ENCODE measurements around the gene GTF3C2. TPM values are rescaled to one million over a fixed set of nuclear protein-coding genes. Genes with fewer than 3 reads are reported as not detected.
A peak's percentile ranks its signal among the peaks of the same experiment; 100 is the strongest.
"Not testable (repeated sequence)": the region's sequence is repeated elsewhere in the genome, so short reads cannot be mapped to it uniquely, and the experiment has no call there.

Gene GTF3C2
- total and polyA plus RNA-seq, 5 experiments from 2014 or later, result 26.2 to 105 (median 46.1) TPM

DNA sequence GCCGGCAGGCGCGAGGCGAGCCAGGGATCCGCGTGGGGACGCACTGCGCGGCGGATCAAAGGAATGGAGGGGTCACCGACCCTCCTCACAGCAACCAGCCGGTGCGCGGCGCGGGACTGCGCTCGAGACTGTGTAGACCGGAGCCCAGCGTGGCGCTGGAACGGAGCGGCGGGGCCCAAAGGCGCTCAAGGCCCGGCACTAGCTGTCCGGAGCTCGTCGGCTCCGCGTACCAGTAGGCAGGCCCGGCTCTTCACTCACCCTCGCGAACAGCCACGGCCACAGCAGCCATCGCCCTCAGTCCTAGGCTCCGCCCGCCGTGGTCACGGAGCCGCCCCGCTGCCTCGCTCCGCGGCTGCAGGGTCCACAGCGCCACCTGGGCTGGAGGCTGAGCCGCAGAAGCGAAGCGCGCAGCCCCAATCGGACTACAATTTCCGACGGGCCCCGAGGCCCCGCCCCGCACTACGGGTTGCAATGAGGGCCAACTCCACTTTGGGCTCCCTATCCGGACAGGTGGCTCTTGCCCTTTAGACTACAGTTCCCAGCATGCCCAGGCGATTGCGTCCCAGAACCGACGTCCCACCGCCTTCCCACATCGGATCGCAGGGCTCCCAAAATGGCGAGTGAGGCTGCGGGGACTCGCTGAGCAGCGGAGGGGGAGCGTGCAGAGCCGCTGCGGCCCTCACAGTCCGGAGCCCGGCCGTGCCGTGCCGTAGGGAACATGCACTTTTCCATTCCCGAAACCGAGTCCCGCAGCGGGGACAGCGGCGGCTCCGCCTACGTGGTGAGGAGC, 13.7 kb upstream of the GTF3C2 start, which contains the start of the genes EIF2B4 and SNX17:
Gene EIF2B4 (minus strand): TSS at position 313 of the 790 bp plus-strand sequence. CDS start 24 bp downstream, at position 289.
Gene SNX17 (plus strand): TSS at position 591 of the 790 bp plus-strand sequence. CDS start 128 bp downstream, at position 719.
- H3K9me3 Mint-ChIP-seq, result no peaks in the 10 kb centered on the region
- H3K27me3 Mint-ChIP-seq, result no peaks in the 10 kb centered on the region
- POLR2A ChIA-PET, result interaction anchor here (0.9 to 5.6 kb wide), 12 partner anchors 10 to 299 kb away, joined by 3 to 71 read pairs (median 6); partner anchors contain the start of genes GTF3C2, KHK, MPV17 and NRBP1
- H3K27ac Mint-ChIP-seq, result peak within 1 kb of the TSS; percentile 92 to 99 (median 97)
- ATAC-seq (peak; percentile 91 to 93), DNase-seq (peak; percentile 96 to 99 (median 99))
- peak within 1 kb of the TSS; percentile 84 to 100 (median 96) for H3K4me3 Mint-ChIP-seq
- peaks cover 4 to 64% (median 18%) of the 10 kb centered on the region in 3 donors for H3K36me3 Mint-ChIP-seq
- H3K4me1 Mint-ChIP-seq, result peaks cover 26 to 43% (median 42%) of the 10 kb centered on the region in 4 donors

DNA sequence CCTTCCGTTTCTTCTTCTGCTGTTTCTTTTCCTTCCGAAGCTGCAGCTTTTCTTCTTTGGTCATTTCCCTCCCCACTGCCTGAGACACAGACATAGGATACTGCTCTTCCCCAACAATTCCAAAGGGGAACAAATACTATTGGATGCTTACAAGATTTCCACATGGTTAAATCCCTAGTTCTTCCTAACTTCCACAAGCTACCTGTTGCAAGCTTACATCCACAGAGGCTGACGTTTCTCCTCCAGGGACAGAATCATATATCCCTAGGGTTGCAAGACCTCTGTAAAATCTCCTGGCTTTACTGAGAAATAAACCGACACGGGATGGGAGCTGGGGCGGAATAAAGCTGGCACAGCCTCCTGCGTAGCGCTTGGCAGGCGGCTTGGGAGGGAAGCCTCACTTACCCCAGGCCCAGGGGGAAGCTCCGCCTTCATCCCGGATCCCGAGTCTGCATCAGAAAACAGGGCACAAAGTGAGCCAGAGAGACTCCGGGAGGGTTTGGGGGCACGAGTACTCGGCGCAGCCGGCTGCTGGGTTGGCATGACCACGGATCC, 13.0 kb upstream of the GTF3C2 start:
- H3K9me3 Mint-ChIP-seq, result no peaks in the 10 kb centered on the region
- H3K27ac Mint-ChIP-seq, result peak overlapping the region; percentile 89 to 99 (median 97)
- DNase-seq, result no peak
- no peaks in the 10 kb centered on the region for H3K27me3 Mint-ChIP-seq
- peak overlapping the region; percentile 84 to 100 (median 96) for H3K4me3 Mint-ChIP-seq
- peaks cover 4 to 60% (median 14%) of the 10 kb centered on the region in 3 donors for H3K36me3 Mint-ChIP-seq
- no peak for ATAC-seq
- H3K4me1 Mint-ChIP-seq, result peaks cover 25 to 43% (median 42%) of the 10 kb centered on the region in 4 donors
- POLR2A ChIA-PET, result interaction anchor here (1.1 to 5.6 kb wide), 9 partner anchors 11 to 298 kb away, joined by 3 to 71 read pairs (median 7); partner anchors contain the start of genes GTF3C2, MPV17, NRBP1 and OST4

DNA sequence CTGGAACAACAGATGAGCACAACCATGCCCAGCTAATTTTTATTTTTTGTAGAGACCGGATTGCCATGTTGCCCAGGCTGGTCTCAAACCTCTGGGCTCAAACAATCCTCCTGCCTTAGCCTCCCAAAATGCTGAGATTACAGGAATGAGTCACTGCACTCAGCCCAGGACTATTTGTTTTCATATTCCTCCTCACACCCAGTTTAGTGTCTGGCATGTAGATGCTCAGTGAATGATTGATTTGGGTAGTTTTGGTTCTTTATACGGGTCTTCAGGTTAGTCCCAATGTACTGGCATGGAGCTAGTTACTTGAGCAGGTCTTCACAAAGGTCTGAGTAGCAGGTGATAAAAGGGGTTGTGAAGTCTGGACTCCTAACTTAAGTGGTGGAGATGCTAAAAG, 7.4 kb upstream of the GTF3C2 start:
- Mint-ChIP-seq H3K27me3 (no peaks in the 10 kb centered on the region), H3K9me3 (no peaks in the 10 kb centered on the region), H3K27ac (peak overlapping the region in 1 of 10 donors; percentile 43), H3K36me3 (peaks cover 0 to 46% (median 8%) of the 10 kb centered on the region in 3 donors), H3K4me3 (no peak overlapping the region), H3K4me1 (peaks cover 3 to 10% (median 5%) of the 10 kb centered on the region in 4 donors)
- DNase-seq (no peak), ATAC-seq (no peak)
- POLR2A ChIA-PET, result interaction anchor here (1.2 kb wide), 1 partner anchor 46 kb away, joined by 5 read pairs; the partner anchor contains the start of gene PPM1G

DNA sequence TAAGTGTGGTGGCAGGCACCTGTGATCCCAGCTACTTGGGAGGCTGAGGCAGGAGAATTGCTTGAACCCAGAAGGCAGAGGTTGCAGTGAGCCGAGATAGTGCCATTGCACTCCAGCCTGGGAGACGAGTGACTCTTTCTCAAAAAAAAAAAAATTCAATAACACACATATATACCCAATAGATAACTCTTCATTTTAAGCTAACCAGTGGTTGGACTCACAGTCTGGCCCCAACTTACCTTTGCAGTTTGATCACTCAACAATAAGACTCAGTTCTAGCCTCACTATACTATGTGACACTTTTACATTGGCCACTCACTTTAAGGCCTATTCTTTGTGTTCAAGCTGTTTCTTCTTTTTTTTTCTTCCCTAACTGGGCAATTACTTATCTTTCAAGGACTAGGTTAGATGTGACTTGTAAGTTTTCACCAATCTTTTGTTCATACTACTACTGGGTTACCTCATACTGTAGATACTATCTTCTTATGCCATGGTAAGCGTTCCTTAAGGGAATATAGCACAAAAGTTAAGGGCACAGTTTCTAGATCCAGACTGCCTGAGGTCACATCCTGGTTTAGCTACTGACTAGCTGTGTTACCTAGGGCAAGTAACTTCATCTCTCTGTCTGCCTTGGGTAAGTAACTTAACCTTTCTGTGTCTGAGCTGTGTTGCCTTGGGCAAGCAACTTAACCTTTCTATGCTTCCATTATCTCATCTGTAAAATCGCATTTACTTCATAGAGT, 6.3 kb upstream of the GTF3C2 start:
- no peak overlapping the region for H3K4me3 Mint-ChIP-seq
- H3K9me3 Mint-ChIP-seq, result no peaks in the 10 kb centered on the region
- ATAC-seq (no peak), DNase-seq (no peak)
- peaks cover 4 to 10% (median 9%) of the 10 kb centered on the region in 4 donors for H3K4me1 Mint-ChIP-seq
- H3K27me3 Mint-ChIP-seq, result no peaks in the 10 kb centered on the region
- H3K27ac Mint-ChIP-seq, result peak overlapping the region in 5 of 10 donors; percentile 5 to 79 (median 44)
- POLR2A ChIA-PET, result interaction anchor here (0.7 to 1.1 kb wide), 2 partner anchors 23 to 40 kb away, joined by 3 to 4 read pairs; partner anchors contain the start of gene MPV17
- peaks cover 0 to 38% (median 10%) of the 10 kb centered on the region in 3 donors for H3K36me3 Mint-ChIP-seq

DNA sequence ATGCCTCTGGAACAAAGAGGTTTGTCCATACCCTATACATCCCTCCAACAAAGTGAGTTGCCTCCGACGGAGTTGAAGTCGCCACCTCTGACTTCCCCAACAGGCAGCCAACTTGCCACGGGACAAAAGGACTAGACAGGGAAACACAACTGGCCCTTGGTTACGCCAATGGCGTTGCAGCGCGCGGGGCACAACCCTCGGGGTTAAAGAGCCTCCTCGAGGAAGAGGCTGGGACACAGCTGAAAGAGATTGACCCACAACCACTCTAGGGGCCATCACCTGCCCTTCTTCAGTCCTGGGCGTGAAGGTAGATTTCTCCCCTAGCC, 545 bp downstream of the GTF3C2 start:
- Mint-ChIP-seq H3K36me3 (peaks cover 0 to 2% (median 2%) of the 10 kb centered on the region in 3 donors), H3K4me3 (peak overlapping the region; percentile 96 to 100 (median 98)), H3K4me1 (peaks cover 21 to 68% (median 56%) of the 10 kb centered on the region in 4 donors), H3K9me3 (no peaks in the 10 kb centered on the region), H3K27me3 (no peaks in the 10 kb centered on the region), H3K27ac (peak overlapping the region; percentile 97 to 100 (median 99))
- ATAC-seq (peak; percentile 21 to 23), DNase-seq (peak in 2 of 10 donors; percentile 26 to 43)
- POLR2A ChIA-PET, result interaction anchor here (0.5 to 2.4 kb wide), 9 partner anchors 14 to 1052 kb away, joined by 3 to 55 read pairs (median 5); partner anchors contain the start of genes EIF2B4, MPV17, NRBP1 and PPM1G

DNA sequence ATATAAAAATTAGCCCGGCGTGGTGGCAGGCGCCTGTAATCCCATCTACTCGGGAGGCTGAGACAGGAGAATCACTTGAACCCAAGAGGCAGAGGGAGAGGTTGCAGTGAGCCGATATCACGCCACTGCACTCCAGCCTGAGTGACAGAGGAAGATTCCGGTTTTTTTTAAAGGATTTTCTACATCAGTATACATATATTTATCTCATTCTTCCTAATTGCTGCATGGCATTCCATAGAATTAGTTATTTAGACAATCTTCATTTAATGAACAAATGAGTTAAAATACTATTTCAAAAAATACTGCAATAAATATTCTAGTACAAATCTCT, 2.0 kb downstream of the GTF3C2 start:
- DNase-seq (no peak), ATAC-seq (no peak)
- H3K27ac Mint-ChIP-seq, result peak overlapping the region in 3 of 10 donors; percentile 27 to 60 (median 55)
- peak overlapping the region in 9 of 10 donors; percentile 28 to 99 (median 64) for H3K4me3 Mint-ChIP-seq
- H3K4me1 Mint-ChIP-seq, result peaks cover 21 to 78% (median 65%) of the 10 kb centered on the region in 4 donors
- H3K36me3 Mint-ChIP-seq, result peaks cover 0 to 7% (median 2%) of the 10 kb centered on the region in 3 donors
- H3K9me3 Mint-ChIP-seq, result no peaks in the 10 kb centered on the region
- POLR2A ChIA-PET, result interaction anchor here (0.6 to 1.8 kb wide), 3 partner anchors 15 to 228 kb away, joined by 5 to 6 read pairs (median 6); no protein-coding TSS in a partner anchor
- H3K27me3 Mint-ChIP-seq, result no peaks in the 10 kb centered on the region

DNA sequence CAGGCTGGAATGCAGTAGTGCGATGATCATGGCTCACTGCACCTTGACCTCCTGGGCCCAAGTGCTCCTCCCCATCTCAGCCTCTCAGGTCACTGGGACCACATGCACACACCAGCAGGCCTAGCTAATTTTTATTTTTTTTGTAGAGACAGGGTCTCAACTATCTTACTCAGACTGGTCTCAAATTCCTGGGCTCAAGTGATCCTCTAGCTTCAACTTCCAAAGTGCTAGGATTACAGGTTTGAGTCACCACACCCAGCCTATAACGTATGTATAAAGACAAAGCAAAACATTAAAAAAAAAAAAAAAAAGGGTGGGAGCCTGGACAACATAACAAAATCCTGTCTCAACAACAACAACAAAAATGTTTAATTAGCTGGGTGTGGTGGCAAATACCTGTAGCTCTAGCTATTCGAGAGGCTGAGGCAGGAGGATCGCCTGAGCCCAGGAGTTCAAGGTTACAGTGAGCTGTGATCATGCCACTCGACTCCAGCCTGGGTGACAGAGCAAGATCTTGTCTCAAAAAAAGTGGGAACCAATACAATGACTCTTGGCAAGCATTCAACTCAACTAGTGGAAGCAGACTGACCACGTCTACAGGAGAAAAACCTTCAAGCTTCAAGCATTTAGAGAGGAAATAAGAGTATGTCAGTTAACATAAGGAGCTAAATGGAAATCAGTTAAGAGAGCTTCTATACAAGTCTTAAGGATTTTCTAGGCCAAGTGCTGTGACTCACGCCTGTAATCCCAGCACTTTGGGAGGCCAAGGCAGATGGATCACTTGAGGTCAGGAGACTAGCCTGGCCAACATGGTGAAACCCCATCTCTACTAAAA, 2.6 kb downstream of the GTF3C2 start:
- POLR2A ChIA-PET, result interaction anchor here (0.6 to 1.8 kb wide), 5 partner anchors 10 to 227 kb away, joined by 3 to 6 read pairs (median 5); no protein-coding TSS in a partner anchor
- Mint-ChIP-seq H3K4me1 (peaks cover 23 to 81% (median 69%) of the 10 kb centered on the region in 4 donors), H3K4me3 (peak overlapping the region in 8 of 10 donors; percentile 33 to 69 (median 55)), H3K9me3 (no peaks in the 10 kb centered on the region), H3K36me3 (peaks cover 0 to 11% (median 2%) of the 10 kb centered on the region in 3 donors), H3K27me3 (no peaks in the 10 kb centered on the region), H3K27ac (peak overlapping the region in 7 of 10 donors; percentile 31 to 83 (median 62))
- no peak for ATAC-seq
- no peak for DNase-seq

DNA sequence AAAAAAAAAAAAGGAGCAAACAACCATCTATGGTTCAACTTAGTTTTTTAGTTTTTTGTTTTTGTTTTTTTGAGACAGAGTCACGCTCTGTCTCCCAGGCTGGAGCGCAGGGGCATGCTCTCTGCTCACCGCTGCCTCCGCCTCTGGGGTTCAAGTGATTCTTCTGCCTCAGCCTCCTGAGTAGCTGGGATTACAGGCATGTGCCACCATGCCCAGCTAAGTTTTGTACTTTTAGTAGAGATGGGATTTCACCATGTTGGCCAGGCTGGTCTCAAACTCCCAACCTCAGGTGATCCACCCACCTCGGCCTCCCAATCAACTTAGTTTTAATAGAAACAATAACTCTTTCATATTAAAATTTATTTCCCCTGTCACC, 3.2 kb downstream of the GTF3C2 start:
- peaks cover 23 to 77% (median 66%) of the 10 kb centered on the region in 4 donors for H3K4me1 Mint-ChIP-seq
- H3K36me3 Mint-ChIP-seq, result peaks cover 0 to 11% (median 0%) of the 10 kb centered on the region in 3 donors
- not testable (repeated sequence) for DNase-seq, H3K9me3 Mint-ChIP-seq, H3K27me3 Mint-ChIP-seq, ATAC-seq
- peak overlapping the region in 5 of 10 donors; percentile 31 to 83 (median 71) for H3K27ac Mint-ChIP-seq
- peak overlapping the region in 5 of 10 donors; percentile 14 to 65 (median 33) for H3K4me3 Mint-ChIP-seq
- POLR2A ChIA-PET, result interaction anchor here (0.7 to 1.8 kb wide), 2 partner anchors 10 to 16 kb away, joined by 5 to 6 read pairs; no protein-coding TSS in a partner anchor

DNA sequence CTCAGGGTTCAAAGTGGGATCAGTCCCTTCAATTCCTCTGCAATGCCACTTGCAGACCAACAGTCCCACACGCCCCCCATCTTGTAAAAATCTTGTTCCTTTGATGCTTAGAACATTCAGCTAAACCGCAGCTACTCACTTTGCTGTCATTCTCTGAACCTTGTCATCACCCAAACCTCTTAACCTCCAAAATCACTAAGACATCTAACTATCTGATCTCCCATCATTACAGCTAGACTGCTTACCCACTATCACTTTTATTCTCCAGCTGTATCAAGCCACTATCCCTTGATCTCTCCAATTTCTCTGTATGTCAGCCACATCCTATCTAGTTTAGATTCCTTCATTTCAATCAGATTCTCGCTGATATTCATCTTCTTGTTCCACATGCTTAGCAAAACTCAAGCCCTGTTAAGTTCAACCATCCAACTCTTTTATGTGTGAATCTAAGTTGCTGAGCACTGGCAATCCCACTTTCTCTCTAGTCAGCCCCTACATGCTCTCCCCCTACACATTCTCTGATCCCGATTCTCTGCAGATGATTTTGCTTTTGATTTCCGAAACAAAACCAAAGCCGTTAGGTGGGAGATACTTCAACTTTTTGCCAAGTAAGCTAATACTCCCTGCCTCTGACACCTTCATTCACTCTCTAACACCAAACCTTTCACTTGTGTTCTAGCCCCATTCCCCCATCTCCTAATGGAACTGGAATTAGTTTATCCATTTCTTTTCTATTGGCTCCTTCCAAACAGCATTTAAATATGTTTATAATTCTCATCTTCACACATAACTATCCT, 4.6 kb downstream of the GTF3C2 start:
- POLR2A ChIA-PET, result interaction anchor here (0.6 to 1.7 kb wide), 5 partner anchors 14 to 77 kb away, joined by 3 to 5 read pairs (median 3); partner anchors contain the start of genes MPV17 and NRBP1
- Mint-ChIP-seq H3K4me1 (peaks cover 24 to 74% (median 64%) of the 10 kb centered on the region in 4 donors), H3K27ac (peak overlapping the region; percentile 7 to 85 (median 64)), H3K27me3 (no peaks in the 10 kb centered on the region), H3K36me3 (peaks cover 0 to 22% (median 0%) of the 10 kb centered on the region in 3 donors), H3K4me3 (peak overlapping the region in 9 of 10 donors; percentile 12 to 59 (median 31)), H3K9me3 (no peaks in the 10 kb centered on the region)
- DNase-seq (peak in 4 of 10 donors; percentile 21 to 64 (median 46)), ATAC-seq (peak in 1 of 2 donors; percentile 36)

DNA sequence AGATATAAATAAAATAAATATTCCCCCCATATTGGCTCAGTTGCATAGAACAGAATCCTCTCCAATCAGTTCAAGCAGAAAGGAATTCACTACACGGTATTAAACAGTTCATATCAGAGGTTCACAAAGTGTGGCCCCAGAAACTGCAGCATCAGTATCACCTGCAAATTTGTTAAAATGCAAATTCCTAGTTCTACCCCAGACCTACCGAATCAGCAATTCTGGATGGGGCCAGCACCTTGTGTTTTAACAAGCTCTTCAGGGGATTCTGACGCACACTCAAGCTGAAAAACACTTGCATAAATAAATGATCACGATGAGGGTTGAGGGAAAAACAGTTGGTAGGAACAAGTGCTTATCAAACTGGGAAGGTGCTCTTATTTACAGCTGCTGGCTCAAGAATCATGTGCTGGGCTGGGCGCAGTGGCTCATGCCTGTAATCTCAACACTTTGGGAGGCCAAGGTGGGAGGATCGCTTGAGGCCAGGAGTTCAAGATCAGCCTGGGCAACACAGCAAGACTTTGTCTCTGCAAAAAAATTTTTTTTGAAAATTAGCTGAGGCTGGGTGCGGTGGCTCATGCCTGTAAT, 6.4 kb downstream of the GTF3C2 start:
- Mint-ChIP-seq H3K27ac (no peak overlapping the region), H3K36me3 (peaks cover 0 to 29% (median 0%) of the 10 kb centered on the region in 3 donors), H3K4me1 (peaks cover 23 to 67% (median 57%) of the 10 kb centered on the region in 4 donors), H3K4me3 (peak overlapping the region in 1 of 10 donors; percentile 34), H3K27me3 (no peaks in the 10 kb centered on the region), H3K9me3 (no peaks in the 10 kb centered on the region)
- no peak for DNase-seq
- ATAC-seq, result no peak
- POLR2A ChIA-PET, result interaction anchor here (0.7 kb wide), 1 partner anchor 78 kb away, joined by 3 read pairs; no protein-coding TSS in a partner anchor

Measured in naive thymus-derived CD8-positive, alpha-beta T cell (primary cell).